Neural cell (in vitro differentiated cells): Measurements from ENCODE around the gene HIPK2. TPM values are rescaled to one million over a fixed set of nuclear protein-coding genes. Genes with fewer than 3 reads are reported as not detected.

Experiments
- H2AFZ ChIP-seq: fragments of 200-600, 300-800 bp; sonication (generic), shearing (Covaris generic); 2 replicates; pipeline ENCODE4 v1.6.0; 2014; ENCODE audit warnings: low read depth, mild to moderate bottlenecking, antibody characterized with exemption, low read length, moderate library complexity
- H3F3A ChIP-seq: fragments of 200-600 bp; shearing (Covaris generic); 2 replicates; pipeline ENCODE4 v1.6.1; 2016; ENCODE audit warnings: mild to moderate bottlenecking, moderate library complexity, mixed read lengths, antibody characterized with exemption, low read length; ENCODE audit not compliant: insufficient read depth, poor library complexity, severe bottlenecking
- H3K27ac ChIP-seq: fragments of 200-600, 300-800 bp; sonication (generic), shearing (Covaris generic); 2 replicates; pipeline ENCODE4 v1.5.1; 2014; ENCODE audit warnings: mild to moderate bottlenecking, low read length, moderate library complexity
- H3K27me3 ChIP-seq: fragments of 300-800, 200-600 bp; sonication (generic), shearing (Covaris generic); 2 replicates; pipeline ENCODE4 v1.6.0; 2014; ENCODE audit warnings: mild to moderate bottlenecking, low read depth, low read length, moderate library complexity; ENCODE audit not compliant: insufficient read depth
- H3K36me3 ChIP-seq: fragments of 300-800, 200-600 bp; sonication (generic), shearing (Covaris generic); 2 replicates; pipeline ENCODE4 v1.5.1; 2014; ENCODE audit warnings: mild to moderate bottlenecking, antibody characterized with exemption, low read length, moderate library complexity; ENCODE audit not compliant: insufficient read depth
- H3K4me2 ChIP-seq: fragments of 300-800, 200-600 bp; sonication (generic), shearing (Covaris generic); 2 replicates; pipeline ENCODE4 v1.6.0; 2014; ENCODE audit warnings: mild to moderate bottlenecking, low read length
- H3K4me3 ChIP-seq: fragments of 300-800, 200-600 bp; sonication (generic), shearing (Covaris generic); 2 replicates; pipeline ENCODE4 v1.5.1; 2014; ENCODE audit warnings: mild to moderate bottlenecking, low read length, moderate library complexity
- H3K79me2 ChIP-seq: fragments of 200-600 bp; shearing (Covaris generic); replicated peaks from 2 replicates; pipeline ENCODE4 v1.6.0; 2014; ENCODE audit warnings: mild to moderate bottlenecking, low read length, moderate library complexity; ENCODE audit not compliant: insufficient read depth
- H3K9ac ChIP-seq: fragments of 300-800, 200-600 bp; sonication (generic), shearing (Covaris generic); 2 replicates; pipeline ENCODE4 v1.6.1; 2016; ENCODE audit warnings: mild to moderate bottlenecking, low read length, mixed read lengths
- H3K9me2 ChIP-seq: fragments of 200-600 bp; shearing (Covaris generic); 2 replicates; pipeline ENCODE4 v1.6.1; 2016; ENCODE audit warnings: mild to moderate bottlenecking, low read length, mixed read lengths; ENCODE audit not compliant: insufficient read depth
- H3K9me3 ChIP-seq: fragments of 200-600, 300-800 bp; sonication (generic), shearing (Covaris generic); 2 replicates; pipeline ENCODE4 v1.6.1; 2016; ENCODE audit warnings: mild to moderate bottlenecking, mixed run types, low read length, moderate library complexity, mixed read lengths
- H4K20me1 ChIP-seq: fragments of 200-600 bp; shearing (Covaris generic); 2 replicates; pipeline ENCODE4 v1.6.1; 2016; ENCODE audit warnings: mild to moderate bottlenecking, mixed run types; ENCODE audit not compliant: insufficient read depth
- CTCF ChIP-seq: fragments of 450-650 bp; IDR thresholded peaks from 2 replicates; pipeline ENCODE4 v1.5.1; 2014; ENCODE audit warnings: antibody characterized with exemption, mild to moderate bottlenecking, moderate library complexity; ENCODE audit not compliant: poor library complexity, severe bottlenecking
- EP300 ChIP-seq: fragments of 450-650 bp; conservative IDR thresholded peaks from 2 replicates; pipeline ENCODE4 v1.6.1; 2014; ENCODE audit warnings: antibody characterized with exemption, mild to moderate bottlenecking, moderate library complexity; ENCODE audit not compliant: poor library complexity, severe bottlenecking
- EZH2 ChIP-seq: fragments of 200-600, 300-800 bp; shearing (Covaris generic), sonication (generic); IDR thresholded peaks from 2 replicates; pipeline ENCODE4 v1.6.1; 2014; ENCODE audit warnings: antibody characterized with exemption, low read length, borderline replicate concordance, mild to moderate bottlenecking; ENCODE audit not compliant: insufficient read depth, poor library complexity, severe bottlenecking
- MXI1 ChIP-seq: fragments of 450-650 bp; conservative IDR thresholded peaks from 2 replicates; pipeline ENCODE4 v1.6.1; 2014; ENCODE audit warnings: antibody characterized with exemption, mild to moderate bottlenecking; ENCODE audit not compliant: poor library complexity, severe bottlenecking
- POLR2AphosphoS5 ChIP-seq: IDR thresholded peaks from 2 replicates; pipeline ENCODE4 v1.6.1; 2012
- RAD21 ChIP-seq: fragments of 450-650 bp; conservative IDR thresholded peaks from 2 replicates; pipeline ENCODE4 v1.6.1; 2014; ENCODE audit warnings: antibody characterized with exemption, mild to moderate bottlenecking, moderate library complexity
- REST ChIP-seq: IDR thresholded peaks from 2 replicates; pipeline ENCODE4 v1.6.1; 2012; ENCODE audit warnings: borderline replicate concordance
- SMC3 ChIP-seq: fragments of 450-650 bp; conservative IDR thresholded peaks from 2 replicates; pipeline ENCODE4 v1.6.1; 2014; ENCODE audit warnings: antibody characterized with exemption, mild to moderate bottlenecking, moderate library complexity; ENCODE audit not compliant: poor library complexity
- TAF1 ChIP-seq: IDR thresholded peaks from 2 replicates; pipeline ENCODE4 v1.6.1; 2012; ENCODE audit warnings: low read depth
- polyA plus RNA-seq: library from polyadenylated mRNA; depleted of rRNA; stranded (reverse); fragments of >200 nt; gene quantifications from 2 replicates; pipeline ENCODE4 v1.2.3, GENCODE V29; 2014

Gene HIPK2
- polyA plus RNA-seq, 1 donor from 2014 or later, result 8.5 TPM

- Histone ChIP-seq H3K36me3 (no peaks in the 10 kb centered on the region), H3K9ac (no peak overlapping the region), H3K27me3 (no peaks in the 10 kb centered on the region), H3K27ac (no peak overlapping the region), H3K9me2 (no peaks in the 10 kb centered on the region), H3K9me3 (no peaks in the 10 kb centered on the region), H4K20me1 (peaks cover 6% of the 10 kb centered on the region), H3K4me3 (no peak overlapping the region), H3K4me2 (no peak overlapping the region), H2AFZ (no peak overlapping the region), H3F3A (no peaks in the 10 kb centered on the region), H3K79me2 (peaks cover 68% of the 10 kb centered on the region)
- TF ChIP-seq EP300, result no peak
- TF ChIP-seq REST, result no peak
- no peak for TF ChIP-seq SMC3
- no peak for TF ChIP-seq CTCF
- no peak for TF ChIP-seq EZH2
- no peak for TF ChIP-seq RAD21
Measured at GRCh38 chr7:139748941-139749340, 28.9 kb downstream of the HIPK2 start.

- no peaks in the 10 kb centered on the region for H3K9me3 ChIP-seq
- H3F3A ChIP-seq, result no peaks in the 10 kb centered on the region
- TF ChIP-seq RAD21 (no peak), EZH2 (no peak)
- H4K20me1 ChIP-seq, result peaks cover 6% of the 10 kb centered on the region
- no peak overlapping the region for H3K9ac ChIP-seq
- no peak overlapping the region for H3K27ac ChIP-seq
- no peaks in the 10 kb centered on the region for H3K27me3 ChIP-seq
- no peak overlapping the region for H3K4me2 ChIP-seq
- H3K4me3 ChIP-seq, result no peak overlapping the region
- peaks cover 69% of the 10 kb centered on the region for H3K79me2 ChIP-seq
- no peaks in the 10 kb centered on the region for H3K36me3 ChIP-seq
- H3K9me2 ChIP-seq, result no peaks in the 10 kb centered on the region
- H2AFZ ChIP-seq, result no peak overlapping the region
Measured at GRCh38 chr7:139748373-139748765, 29.4 kb downstream of the HIPK2 start.

- Histone ChIP-seq H3K4me3 (no peak overlapping the region), H3K9me2 (no peaks in the 10 kb centered on the region), H4K20me1 (peaks cover 6% of the 10 kb centered on the region), H3K27me3 (no peaks in the 10 kb centered on the region), H2AFZ (no peak overlapping the region), H3K27ac (no peak overlapping the region), H3K9me3 (no peaks in the 10 kb centered on the region), H3F3A (no peaks in the 10 kb centered on the region), H3K79me2 (peaks cover 69% of the 10 kb centered on the region), H3K36me3 (no peaks in the 10 kb centered on the region), H3K9ac (no peak overlapping the region), H3K4me2 (no peak overlapping the region)
- TF ChIP-seq RAD21 (no peak), CTCF (no peak), EZH2 (no peak), TAF1 (no peak), EP300 (no peak), SMC3 (no peak), MXI1 (no peak), REST (no peak), POLR2AphosphoS5 (no peak)
Measured at GRCh38 chr7:139747662-139748372, 30.0 kb downstream of the HIPK2 start.
